GM12874 (cell line): Measurements from ENCODE around the gene ZFAND2A.

Experiments used
- TF ChIP-seq, protein P1 (sequence below): IDR thresholded peaks from 2 replicates; pipeline ENCODE4 v1.5.1; 2011; ENCODE audit warnings: low read depth, mild to moderate bottlenecking, control low read depth, low read length, moderate library complexity; ENCODE audit not compliant: insufficient read depth

Gene ZFAND2A

DNA sequence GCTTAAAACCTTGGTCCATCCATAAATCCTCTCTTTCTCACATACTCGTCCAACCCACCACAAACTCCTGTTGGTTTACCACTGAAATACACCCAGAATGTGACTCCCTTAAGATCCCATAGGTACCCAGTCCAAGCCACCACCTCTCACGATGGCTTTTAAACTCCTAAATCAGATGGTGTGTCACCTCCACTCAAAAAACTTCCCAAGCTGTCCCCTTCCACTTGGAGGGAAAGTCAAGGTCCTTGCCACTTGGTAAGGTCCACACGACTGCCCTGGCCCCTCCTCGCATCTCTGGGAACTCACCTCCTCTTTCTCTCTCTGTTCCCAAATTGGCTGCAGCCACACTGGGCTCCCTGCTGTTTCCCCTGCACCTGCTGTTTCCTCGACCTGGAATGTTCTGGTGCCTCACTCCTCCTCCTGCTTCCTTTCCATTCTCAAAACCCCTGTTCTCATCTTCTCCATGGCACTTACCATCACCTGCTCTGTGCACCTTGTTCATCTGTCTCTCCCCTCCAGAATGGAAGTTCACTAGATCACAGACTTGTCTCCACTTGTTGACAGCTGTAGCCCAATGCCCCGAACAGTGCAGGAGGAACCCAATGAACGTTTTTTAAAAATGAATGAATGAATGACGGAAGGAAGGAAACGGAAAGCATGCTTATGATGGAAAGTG lies 23.0 kb downstream of the ZFAND2A start:
- TF ChIP-seq, protein P1, sequence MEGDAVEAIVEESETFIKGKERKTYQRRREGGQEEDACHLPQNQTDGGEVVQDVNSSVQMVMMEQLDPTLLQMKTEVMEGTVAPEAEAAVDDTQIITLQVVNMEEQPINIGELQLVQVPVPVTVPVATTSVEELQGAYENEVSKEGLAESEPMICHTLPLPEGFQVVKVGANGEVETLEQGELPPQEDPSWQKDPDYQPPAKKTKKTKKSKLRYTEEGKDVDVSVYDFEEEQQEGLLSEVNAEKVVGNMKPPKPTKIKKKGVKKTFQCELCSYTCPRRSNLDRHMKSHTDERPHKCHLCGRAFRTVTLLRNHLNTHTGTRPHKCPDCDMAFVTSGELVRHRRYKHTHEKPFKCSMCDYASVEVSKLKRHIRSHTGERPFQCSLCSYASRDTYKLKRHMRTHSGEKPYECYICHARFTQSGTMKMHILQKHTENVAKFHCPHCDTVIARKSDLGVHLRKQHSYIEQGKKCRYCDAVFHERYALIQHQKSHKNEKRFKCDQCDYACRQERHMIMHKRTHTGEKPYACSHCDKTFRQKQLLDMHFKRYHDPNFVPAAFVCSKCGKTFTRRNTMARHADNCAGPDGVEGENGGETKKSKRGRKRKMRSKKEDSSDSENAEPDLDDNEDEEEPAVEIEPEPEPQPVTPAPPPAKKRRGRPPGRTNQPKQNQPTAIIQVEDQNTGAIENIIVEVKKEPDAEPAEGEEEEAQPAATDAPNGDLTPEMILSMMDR, result no peak

DNA sequence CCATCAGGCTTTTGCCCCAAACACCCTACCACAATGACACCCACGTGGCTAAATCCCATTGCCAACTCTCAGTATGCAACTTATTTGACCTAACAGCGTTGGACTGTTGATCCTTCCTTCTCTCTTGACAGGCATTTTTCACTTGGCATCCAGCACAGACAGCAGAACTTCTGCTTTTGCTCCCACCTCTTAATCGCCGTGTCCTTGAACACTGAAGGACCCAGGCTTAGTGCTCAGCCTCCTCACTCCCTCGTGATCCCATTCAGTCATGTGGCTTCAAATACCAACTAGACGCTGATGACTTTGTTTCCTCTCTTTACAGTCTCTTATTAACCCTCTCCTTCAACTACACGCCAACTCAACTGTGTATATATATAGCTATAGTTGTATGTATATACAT lies 25.0 kb downstream of the ZFAND2A start:
- TF ChIP-seq, protein P1, result no peak

DNA sequence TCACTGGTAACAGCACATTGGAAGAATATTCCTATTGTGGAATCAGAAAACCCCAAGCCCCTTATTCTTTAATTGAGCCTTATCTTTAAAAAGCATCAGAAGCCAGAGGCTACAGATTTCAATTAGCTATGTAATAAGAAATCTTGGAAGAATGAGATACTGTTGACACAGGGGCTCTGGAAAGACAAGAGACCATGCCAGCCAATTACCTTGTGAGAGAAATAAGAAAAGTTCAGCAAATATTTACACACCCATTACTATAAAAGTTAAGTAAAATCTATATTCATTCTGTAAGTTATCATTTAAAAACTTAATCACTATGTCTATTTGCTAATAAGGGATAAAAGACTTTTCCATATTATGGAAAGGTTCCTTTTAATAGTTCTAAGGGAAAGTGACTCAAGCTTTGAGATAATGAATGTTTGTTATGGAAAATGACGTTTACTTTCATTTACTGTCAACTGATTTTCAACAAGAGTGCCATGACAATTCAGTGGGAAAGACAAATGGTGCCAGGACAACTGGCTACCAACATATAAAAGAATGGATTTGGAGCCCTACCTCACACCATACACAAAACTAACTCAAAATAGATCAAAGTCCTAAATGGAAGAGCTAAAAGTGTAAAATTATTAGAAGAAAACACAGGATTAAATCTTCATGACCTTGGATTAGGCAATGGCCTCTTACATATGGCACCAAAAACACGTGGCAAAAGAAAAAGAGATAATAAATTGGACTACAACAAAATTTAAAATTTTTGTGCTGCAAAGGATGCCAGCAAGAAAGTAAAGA lies 28.3 kb downstream of the ZFAND2A start:
- TF ChIP-seq, protein P1, result no peak

DNA sequence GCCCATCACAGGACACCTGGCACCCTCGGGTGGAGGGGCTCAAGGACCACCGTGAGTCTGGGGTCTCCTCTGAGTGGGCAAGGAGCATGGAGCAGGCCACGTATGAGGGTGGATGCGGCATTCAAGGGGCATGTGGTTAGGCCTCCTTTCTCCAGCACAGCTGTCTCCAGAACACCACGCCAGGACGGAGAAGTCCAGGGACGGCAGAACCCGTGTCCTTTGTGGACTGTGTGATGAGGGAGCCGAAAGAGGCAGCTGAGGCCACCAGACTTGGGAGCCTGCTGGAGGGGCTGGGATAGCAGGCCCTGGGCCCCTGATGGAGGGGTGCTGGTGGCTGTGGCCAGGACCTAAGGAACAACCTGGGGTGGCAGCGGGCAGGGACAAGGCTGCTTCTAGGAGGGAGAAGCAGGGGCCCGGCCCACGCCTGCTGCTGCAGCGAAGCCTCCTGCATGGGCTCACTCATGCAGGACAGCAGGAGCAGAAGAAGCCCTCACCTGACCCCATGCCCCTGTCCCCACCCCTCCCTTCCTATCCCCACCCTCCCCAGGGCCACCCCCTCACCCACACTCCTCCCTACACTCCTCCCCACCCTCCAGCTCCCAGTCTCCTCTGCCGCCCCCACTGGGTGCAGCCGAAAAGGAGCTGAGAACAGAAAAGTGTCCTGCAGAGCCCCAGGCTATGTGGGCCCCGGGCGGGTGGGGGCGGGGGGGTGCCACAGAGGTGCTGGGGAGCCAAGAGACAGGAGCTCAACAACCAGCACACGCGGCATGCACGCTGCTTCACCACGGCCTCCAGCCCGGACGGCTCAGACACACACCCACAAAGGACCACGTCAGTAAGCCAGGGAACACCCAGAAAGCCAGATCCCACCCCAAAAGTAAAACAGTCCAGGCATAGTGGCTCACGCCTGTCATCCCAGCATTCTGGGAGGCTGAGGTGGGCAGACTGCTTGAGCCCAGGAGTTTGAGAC lies 29.7 kb downstream of the ZFAND2A start:
- TF ChIP-seq, protein P1, result no peak

DNA sequence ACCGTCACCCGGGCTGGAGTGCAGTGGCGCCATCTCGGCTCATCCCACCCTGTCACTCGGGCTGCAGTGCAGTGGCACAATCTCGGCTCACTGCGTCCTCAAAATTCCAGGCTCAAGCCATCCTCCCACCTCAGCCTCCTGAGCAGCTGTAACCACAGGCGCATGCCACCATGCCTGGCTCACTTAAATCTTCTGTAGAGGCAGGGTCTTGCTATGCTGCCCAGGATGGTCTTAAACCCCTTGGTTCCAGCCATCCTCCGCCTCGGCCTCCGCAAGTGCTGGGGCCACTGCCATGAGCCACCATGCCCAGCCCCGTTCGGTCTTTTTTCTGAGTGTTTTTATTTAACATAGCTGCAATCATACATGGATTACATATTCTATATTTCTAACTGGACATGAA lies 30.6 kb downstream of the ZFAND2A start:
- TF ChIP-seq, protein P1, result no peak

DNA sequence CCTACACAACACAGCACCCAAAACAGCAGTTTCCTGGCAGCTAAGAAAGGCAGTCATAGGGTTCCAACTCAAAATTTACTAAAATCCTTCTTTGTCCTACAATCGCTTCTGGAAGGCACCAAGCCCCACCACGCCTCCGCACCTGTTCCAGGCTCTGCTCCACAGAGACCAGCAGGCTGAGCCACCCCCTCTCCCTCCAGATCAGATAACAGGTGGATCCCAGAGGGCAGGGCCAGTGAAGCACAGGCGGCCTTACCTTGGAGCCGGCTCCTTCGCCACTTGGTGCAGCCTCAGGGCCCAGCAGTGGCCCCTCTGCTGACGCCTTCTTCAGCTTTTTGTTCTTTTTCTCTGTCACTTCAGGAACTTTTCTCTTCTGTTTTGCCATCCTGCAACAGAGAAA lies 33.0 kb downstream of the ZFAND2A start:
- TF ChIP-seq, protein P1, result no peak

DNA sequence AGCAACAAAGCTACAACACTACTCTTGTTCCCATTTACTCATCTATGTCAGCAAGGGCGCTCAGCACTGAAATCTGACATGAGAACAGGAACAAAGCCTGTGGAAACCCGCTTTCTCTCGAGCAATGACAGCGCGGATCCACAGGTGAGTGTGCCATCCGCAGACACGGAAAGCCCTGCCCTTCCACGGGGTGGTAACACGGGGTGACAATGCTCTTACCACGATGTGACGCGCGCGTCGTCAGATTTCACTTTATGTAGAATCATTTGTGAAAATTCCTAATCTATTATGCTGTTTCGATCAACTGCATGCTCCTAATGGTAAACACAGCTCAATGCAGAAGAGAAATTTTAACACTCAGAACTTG lies 34.4 kb downstream of the ZFAND2A start:
- TF ChIP-seq, protein P1, result no peak
